ENCODE results near the gene TSSK2.
"Not testable (repeated sequence)": the region's sequence is repeated elsewhere in the genome, so short reads cannot be mapped to it uniquely, and the experiment has no call there.

TSSK2 gene

DNA sequence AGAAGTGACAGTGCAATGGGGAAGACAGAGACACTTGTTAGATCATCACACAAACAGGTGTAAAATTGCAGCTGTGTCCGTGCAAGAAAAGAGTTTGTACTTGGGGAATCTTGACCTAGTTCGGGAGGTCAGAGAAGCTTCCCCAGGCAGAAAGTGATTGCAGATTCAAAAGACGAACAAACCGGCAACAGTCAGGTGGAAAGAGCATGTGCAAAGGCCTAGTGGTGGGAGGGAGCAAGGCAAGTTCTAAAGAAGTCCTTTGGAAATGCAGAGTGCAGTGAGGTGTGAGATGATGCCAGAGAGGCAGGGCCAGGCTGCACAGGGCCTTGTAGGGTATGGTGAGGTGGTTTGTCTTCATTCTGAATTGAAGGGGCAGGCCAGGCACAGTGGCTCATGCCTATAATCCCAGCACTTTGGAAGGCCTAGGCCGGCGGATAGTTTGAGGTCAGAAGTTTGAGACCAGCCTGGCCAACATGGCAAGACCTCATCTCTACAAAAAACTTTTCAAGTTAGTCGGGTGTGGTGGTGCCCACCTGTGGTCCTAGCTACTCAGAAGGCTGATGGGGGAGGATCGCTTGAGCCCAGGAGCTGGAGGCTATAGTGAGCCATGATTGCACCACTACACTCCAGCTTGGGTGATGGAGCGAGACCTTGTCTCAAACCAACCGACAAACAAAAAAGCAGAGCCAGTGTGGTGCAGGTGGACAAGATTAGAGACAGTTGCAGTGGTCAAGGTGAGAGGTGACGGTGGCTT lies 15.3 kb downstream of the TSSK2 start:
- no peak for DNase-seq

DNA sequence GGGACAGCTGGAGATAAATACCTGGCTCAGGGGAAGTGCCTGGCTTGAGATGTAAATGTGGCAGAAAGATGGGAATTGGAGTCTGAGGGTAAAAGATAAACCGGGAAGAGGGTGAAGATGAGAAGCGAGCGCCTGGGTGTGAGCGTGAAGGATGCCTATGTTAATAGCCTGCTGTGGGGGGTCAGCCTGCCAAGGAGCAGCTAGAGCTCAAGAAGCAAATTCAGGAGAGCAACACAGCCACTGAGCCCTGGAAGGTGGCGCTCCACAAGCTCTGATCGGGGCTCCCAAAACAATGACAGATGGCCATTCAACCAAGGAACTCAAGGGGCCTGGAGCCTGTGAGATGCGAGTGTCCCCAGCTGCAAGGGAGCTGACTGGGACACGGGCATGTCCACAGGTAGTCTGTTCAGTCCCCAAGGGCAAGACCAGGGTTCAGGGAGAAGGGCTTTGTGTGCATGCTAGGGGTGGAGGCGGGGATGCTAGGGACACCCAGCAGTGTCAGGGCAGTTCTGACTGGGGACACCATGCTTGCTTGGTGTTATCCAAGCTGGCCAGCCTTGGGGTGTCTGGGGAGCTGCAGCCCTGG lies 16.2 kb downstream of the TSSK2 start:
- no peak for DNase-seq

DNA sequence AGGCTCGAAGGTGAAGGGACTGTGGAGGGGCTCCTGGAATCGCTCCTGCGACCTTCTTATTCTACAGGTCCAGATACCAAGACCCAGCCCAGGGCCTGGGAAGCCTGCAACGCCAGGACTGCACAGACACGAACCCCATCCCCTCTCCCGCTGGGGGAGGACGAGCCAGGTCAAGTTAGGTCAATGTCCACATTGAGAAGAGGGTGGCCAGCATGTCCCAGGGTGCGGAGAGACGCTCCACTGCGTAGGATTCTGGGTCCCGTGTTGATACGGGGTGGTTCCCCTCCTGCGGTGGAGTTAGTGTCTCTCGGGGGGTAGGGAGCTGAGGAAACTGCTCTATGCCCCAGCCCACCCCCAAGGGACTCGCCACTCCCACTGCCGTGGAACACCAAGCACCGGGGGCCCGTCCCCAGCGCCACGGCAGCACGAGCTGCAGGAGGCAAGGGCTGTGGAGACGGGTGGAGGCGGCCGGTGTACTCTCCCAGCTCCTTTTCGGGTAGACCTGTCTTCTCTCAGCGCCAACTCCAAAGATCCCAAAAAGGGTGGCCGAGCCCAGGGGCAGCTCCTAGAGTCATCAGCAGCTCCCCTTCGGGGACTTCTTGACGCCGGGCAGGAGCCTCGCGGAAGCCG lies 17.4 kb downstream of the TSSK2 start:
- DNase-seq, result no peak

DNA sequence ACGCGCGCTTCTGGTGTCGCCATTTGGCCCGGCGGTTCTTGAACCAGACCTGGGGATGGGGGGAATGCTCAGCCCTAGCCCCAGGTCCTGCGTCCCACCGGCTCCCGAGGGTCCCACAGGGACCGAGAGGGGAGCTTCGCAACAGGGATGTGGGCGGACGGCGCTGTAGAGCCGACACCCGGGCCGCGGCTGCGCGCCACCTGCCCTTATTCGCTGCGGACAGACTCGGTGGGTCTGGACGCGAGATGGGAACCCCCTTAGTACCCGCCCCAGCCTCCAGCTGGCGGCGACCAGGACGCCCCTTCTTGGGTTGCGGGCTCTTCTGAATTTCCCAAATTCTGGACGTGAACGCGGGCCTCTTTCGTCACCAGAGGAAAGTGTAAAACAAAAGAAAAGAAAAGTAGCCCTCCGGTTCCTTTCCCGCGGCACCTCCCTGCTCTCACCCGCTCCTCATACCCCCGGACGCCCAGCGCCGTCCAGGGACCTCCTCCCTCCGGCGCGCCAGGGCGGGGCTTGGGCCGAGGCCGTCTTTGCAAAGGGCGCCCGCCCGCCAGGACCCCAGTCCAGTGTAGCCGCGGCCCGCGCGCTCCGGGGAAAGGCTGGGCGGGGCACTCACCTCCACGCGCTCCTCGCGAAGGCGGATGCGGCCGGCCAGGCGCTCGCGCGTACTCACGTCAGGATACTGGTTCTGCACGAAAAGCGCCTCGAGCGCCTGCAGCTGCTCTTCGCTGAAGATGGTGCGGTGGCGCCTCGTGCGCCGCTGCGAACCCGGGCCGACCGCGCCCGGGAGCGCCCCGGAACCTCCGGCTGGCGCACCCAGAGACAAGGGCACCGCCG lies 18.2 kb downstream of the TSSK2 start:
- no peak for DNase-seq

DNA sequence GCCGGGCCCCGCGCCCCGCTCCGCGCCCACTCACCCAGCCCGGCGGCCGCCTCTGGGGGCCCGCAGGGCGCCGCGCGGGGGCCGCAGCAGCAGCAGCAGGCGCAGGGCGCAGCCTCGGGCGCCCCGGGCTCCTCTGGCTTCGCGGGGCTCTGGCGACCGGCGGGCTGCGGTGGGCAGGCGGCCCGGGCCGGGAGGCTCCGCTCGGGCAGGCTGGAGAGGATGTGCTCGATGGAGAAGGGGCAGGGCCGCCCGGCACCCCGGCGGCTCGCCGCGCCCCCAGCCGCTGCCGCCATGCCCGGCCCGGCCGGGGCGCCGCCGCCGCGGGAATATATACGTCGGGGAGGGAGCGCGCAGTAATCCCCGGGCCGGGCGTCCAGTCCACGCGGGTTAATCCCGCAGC lies 18.9 kb downstream of the TSSK2 start, which contains the start of gene GSC2:
Gene GSC2 (minus strand): TSS at position 302 of the 400 bp plus-strand sequence. CDS start 9 bp downstream, at position 293.
- DNase-seq, result no peak

DNA sequence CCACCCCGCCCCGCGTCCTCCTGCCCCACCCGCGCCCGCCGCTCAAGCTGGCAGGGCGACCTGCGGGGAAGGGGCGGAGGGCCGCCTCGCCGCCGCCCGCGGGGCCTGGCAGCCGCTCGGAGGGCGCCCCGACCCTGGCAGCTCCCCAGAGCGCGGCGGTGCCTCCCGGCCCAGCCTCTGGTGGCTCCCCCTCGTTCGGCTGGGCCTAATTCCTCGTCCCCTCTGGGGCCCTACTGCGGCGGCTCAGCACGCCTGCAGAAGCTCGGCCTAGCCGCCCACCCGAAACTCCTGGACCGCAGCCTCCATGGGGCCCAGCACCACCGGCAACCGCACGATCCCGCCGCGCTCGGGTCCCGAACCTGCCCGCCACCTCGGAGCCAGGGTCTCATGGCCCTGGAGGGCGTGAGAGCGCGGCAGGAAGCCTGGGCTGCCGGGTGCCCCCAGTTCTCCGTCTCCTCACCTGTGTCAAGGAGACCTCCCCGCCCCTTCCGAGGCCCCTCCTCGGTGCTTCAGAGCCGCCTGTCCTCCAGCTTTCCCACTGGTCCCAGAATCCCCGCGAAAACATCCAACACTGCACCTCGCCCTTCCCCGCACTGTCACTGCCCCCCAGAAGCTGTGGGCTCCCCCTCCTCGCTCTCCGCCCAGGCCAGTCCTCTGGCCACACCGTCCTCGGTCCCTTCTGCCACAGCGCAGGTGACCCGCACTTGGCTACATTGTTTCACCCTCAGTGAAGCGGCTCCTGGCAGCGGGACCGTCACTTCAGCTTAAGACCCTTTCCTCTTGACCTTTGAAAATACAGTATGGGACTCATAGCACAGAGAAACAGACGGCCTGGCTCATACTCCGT lies 19.6 kb downstream of the TSSK2 start:
- DNase-seq, result no peak

DNA sequence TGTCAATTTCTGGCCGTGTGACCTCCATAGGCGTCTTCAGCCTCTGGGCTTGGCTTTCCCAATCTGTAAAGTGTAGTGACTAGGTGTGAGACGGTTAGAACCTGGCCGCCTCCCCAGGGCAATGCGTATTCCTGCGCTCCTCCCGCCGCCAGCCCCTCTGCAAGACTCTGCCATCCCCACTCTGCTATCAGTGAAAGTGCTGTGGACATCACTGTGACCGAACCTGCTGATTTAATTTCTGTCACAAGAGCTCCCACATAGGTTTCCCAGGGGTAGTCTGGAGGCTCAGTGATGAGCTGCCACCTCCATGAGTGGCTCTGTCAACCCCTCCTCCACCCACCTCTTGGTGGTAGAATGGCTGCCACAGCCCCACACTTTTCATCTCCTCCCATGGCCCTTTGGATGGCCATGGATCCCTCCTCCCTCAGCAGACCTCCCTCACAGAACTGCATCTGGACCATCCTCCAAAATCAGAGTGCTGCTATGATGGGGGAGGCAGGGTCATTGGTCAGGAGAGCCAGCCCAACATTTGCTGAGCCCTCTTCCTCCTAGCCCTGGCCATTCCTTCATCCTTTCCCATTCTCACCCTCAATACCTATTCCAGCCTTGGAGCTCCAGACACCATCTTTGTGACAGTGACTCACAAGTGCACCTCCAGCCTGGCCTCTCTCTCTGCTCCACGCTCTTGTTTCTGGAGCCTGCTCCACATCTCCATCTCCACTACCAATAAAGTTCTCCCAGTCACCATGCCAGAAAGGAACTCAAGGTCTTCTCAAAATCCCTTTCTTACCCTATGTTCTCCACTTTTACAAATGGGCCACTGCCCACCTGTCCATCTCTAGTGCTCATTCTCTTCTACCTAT lies 20.5 kb downstream of the TSSK2 start:
- DNase-seq, result no peak

DNA sequence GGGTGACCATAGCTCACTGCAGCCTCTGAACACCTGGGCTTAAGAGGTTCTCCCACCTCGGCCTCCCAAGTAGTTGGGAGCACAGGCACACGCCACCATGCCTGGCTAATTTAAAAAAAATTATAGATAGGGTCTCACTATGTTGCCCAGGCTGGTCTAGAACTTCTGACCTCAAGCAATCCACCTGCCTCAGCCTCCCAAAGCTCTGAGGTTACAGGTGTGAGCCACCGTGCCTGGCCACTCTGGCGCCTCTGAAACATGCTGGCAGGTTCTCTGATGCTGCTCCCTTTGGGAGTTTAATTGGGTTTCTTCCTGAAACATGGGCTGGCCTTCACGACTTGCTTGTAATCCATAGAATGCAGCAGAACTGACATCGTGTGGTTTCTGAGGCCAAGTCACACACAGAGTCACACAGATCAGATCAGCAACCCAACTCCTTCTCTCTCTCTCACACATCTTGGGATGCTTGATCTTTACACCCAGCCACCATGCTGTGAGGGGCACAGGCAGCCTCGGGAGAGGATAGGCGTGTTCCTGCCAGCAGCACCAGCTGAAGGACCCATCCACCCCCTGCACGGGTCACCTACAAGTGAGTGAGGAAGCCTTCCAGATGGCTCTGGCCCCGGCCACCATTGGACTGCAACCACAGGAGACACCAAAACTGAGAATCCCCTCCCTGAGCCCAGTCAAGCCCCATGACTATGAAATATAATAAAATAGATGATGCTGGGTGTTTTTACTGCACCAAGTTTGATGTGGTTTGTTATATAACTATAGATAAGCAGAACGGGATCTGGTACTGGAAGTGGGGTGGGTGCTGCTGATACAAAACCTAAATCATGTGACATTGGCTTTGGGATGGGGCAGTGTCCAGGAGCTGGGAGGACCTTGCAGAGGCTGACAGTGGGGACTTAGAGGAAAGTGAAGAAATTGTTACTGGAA lies 22.1 kb downstream of the TSSK2 start:
- DNase-seq, result no peak

DNA sequence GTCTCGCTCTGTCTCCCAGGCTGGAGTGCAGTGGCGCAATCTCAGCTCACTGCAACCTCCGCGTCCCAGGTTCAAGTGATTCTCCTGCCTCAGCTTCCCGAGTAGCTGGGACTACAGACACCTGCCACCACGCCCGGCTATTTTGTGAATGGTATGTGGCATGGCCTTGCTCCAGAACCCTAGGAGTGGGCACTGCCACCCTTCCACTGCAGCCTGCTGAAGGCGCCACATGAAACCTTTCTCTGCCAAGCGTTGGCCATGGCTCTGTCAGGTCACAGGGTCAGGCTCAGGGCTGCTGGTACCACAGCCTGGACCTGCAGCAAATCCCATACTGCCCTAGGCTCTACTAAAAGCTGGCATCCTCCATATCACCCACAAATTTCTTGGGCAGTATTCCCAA lies 25.0 kb downstream of the TSSK2 start:
- not testable (repeated sequence) for DNase-seq

DNA sequence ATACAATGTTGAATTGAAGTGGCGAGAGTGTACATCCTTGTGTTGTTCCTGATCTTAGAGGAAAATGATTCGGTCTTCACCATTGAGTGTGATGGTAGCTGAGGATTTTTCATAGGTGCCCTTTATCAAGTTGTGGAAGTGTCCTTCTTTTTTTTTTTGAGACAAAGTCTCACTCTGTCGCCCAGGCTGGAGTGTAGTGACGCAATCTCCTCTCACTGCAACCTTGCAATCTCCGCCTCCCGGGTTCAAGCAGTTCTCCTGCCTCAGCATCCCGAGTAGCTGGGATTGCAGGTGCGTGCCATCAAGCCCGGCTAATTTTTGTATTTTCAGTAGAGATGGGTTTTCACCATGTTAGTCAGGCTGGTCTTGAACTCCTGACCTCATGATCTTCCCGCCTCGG lies 27.5 kb downstream of the TSSK2 start:
- DNase-seq, result not testable (repeated sequence)

DNA sequence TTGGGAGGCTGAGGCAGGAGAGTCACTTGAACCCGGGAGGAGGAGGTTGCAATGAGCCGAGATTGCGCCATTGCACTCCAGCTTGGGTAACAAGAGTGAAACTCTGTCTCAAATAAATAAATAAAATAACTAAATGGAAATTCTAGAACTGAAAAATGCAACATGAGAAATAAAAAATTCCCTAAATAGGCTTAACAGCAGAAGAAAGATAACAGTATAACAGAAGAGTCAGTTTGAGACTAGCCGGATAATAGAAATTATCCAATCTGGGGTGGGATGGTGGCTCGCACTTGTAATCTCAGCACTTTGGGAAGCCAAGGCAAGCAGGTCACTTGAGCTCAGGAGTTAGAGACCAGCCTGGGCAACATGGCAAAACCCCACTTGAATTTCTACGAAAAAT lies 33.3 kb downstream of the TSSK2 start:
- DNase-seq, result no peak

DNA sequence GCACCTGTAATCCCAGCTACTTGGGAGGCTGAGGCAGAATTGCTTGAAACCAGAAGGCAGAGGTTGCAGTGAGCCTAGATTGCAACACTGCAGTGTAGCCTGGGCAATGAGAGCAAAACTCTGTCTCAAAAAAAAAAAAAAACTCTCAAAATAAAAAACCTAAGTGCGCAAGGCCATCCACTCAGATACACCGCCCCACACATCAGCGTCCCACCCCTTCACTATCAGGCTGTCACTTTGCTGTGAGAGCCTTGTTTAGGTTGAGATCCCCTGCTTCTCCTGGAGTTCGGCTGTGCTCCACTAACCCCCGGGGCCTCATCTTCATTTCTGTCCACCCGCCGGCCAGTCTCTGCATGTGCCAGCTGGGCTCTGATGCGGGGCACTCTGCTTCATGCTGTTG lies 35.3 kb downstream of the TSSK2 start:
- DNase-seq, result no peak

DNA sequence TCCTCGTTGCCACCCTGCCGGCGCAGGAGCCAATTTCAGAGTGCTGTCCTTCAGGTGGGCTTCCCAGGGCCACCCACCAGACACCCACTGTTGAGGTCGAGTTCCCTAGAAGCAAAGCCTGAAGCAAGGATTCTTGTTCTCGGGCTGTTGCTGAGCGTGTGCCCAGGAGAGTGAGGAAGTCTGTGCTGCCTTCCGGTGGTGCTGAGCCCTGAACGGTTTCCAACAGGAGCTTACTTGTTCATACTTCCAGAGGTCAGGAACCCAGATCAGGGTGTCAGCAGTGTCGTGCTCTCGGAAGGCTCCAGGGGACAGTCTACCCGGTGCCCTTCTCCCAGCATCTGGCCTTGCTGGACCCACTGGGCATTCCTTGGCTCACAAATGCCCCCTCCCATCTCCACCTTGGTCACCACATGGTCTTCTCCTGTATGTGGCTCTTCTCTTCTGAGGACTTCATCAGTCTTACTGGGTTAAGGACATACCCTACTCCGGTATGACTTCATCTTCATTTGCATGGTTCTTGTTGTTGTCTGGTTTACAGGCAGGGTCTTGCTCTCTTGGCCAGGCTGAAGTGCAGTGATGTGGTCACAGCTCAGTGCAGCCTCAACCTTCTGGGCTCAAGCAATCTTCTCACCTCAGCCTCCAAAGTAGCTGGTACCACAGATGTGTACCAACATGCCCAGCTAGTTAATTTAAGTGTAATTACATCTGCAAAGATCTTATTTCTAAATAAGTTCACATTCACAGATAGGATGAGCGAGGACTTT lies 36.2 kb downstream of the TSSK2 start:
- no peak for DNase-seq

DNA sequence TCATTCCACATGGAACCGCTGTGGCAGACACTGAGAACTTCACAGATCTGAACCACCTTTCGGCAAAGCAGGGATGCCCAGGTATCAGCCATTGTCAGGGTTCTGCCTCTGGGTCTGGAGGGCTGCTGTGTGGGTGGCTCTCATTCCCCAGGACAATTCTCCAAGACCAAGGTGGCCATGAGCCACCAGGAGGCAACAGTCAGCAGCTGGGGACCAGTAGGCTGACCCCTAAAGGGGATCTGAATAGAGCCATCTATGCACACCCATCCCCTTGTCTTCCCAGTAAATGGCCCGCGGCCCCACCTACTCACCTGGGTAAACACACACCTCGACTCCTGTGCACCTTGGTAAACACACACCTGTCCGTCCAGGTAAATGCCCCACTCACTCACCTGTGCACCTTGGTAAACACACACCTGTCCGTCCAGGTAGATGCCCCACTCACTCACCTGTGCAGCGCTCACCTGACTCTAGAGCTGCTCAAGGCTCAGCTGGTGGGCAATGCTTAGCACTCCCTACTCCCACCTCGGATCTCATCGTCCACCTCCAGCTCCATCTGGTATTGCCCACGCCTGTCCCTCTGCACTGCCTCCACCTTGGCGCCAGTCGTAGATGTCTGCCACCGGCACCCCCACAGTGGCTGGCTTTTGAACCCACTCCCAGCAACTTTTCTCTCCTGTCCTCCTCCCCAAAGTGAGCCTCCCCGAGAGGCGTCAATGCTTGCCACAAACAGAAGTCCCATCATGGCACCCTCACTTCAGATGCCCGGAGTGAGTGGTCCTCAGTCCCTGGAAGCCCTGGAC lies 37.2 kb downstream of the TSSK2 start:
- no peak for DNase-seq

DNA sequence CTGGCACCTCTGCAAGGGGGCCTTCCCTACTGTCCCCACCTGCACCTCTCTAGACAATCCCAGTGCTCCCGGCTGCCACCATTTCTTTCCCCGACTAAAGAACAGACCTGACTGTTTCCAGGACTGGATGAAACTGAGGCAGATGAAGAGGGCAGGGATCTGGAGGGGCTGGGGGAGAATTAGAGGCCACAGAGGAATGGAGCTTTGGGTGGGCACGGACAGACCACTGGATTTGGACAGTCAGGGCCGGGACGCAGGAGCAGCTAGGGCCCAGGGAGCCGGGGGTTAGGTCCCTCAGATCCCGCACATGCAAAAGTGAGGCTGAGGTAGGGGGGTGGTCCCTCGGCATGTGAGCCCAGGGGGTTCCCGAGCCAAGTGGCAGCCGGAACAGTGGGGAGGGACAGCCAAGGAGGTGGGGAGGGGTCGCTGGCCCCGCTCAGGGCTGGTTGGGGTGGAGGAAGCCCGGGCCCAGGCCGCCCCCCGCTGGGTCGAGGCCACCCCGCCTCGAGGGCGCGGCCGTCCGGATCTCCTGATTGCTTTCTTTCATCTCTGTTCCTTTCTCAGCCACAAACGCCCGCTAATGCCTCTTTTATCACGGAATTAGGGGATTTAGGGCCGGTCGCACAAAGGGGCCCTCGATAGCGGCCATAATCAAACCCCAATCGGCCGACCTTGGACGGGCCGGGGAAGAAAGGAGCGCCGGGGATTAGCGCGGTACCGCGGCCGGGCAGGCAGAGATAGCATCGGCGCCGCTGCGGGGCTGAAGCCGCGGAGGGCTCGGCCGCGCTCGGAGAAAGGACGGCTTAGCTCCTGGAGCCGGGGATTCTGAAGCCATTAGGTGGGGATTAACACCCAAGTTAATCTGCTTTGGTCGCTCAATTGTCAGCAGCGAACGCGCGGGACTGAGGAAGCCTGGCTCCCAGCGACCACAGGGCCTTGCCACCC lies 38.2 kb downstream of the TSSK2 start:
- no peak for DNase-seq

DNA sequence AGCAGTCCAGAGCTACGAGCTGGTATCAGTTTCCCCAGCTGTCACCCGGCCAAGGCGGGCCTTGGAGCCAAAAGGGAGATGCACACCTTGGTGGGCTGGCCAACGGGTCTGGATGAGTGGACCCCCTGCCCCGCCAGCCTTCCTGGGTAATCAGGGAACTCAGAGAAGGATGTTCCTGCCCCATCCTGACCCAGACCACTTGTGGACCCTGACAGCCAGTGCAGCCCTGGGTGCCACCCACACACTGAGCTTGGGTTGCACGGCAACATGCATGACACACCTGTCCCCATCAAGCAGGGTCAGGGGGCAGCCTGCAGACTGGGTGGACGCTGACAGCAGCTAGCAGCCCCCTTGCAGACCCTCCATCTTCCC lies 38.8 kb downstream of the TSSK2 start:
- DNase-seq, result no peak
